Neural progenitor cell (in vitro differentiated cells): ENCODE measurements around the gene DYNLT5. TPM values are rescaled to one million over a fixed set of nuclear protein-coding genes. Genes with fewer than 3 reads are reported as not detected.

Source experiments
- DNase-seq: peaks from one replicate; pipeline ENCODE4 v3.0.0-alpha.2; 2016; ENCODE audit warnings: low spot score
- H2AFZ ChIP-seq: fragments of 200-600 bp; sonication (generic); replicated peaks from 2 replicates; pipeline ENCODE4 v1.6.1; 2016; ENCODE audit warnings: antibody characterized with exemption
- H3F3A ChIP-seq: fragments of 200-600 bp; sonication (generic); 2 replicates; pipeline ENCODE4 v1.6.1; 2016; ENCODE audit warnings: antibody characterized with exemption, low read depth
- H3K27ac ChIP-seq: fragments of 200-600 bp; sonication (generic); 2 replicates; pipeline ENCODE4 v1.5.1; 2016; ENCODE audit warnings: mild to moderate bottlenecking
- H3K27me3 ChIP-seq: fragments of 200-600 bp; sonication (generic); 2 replicates; pipeline ENCODE4 v1.6.1; 2016; ENCODE audit warnings: mild to moderate bottlenecking, moderate library complexity
- H3K36me3 ChIP-seq: fragments of 200-600 bp; sonication (generic); 2 replicates; pipeline ENCODE4 v1.5.1; 2016
- H3K4me1 ChIP-seq: fragments of 200-600 bp; sonication (generic); 2 replicates; pipeline ENCODE4 v1.6.1; 2016; ENCODE audit warnings: mixed run types
- H3K4me2 ChIP-seq: fragments of 200-600 bp; sonication (generic); 2 replicates; pipeline ENCODE4 v1.6.1; 2016
- H3K4me3 ChIP-seq: fragments of 200-600 bp; sonication (generic); 2 replicates; pipeline ENCODE4 v1.5.1; 2016
- H3K79me2 ChIP-seq: fragments of 200-600 bp; sonication (generic); 2 replicates; pipeline ENCODE4 v1.6.1; 2016; ENCODE audit warnings: low read depth
- H3K9ac ChIP-seq: fragments of 200-600 bp; sonication (generic); 2 replicates; pipeline ENCODE4 v1.6.1; 2016
- H3K9me3 ChIP-seq: fragments of 200-600 bp; sonication (generic); 2 replicates; pipeline ENCODE4 v1.5.1; 2016; ENCODE audit warnings: low read depth
- H4K20me1 ChIP-seq: fragments of 200-600 bp; sonication (generic); 2 replicates; pipeline ENCODE4 v1.6.1; 2016; ENCODE audit warnings: low read depth
- H3K27ac Mint-ChIP-seq: 3 replicates; pipeline ENCODE4 v1.8.0; 2021; ENCODE audit warnings: mixed read lengths
- H3K27me3 Mint-ChIP-seq: 2 replicates; pipeline ENCODE4 v1.8.0; 2022; ENCODE audit warnings: low read depth, mild to moderate bottlenecking, inconsistent platforms, moderate library complexity, mixed read lengths; ENCODE audit not compliant: insufficient read depth
- H3K36me3 Mint-ChIP-seq: 3 replicates; pipeline ENCODE4 v1.8.0; 2021; ENCODE audit warnings: mixed read lengths
- H3K4me1 Mint-ChIP-seq: 3 replicates; pipeline ENCODE4 v1.8.0; 2021; ENCODE audit warnings: mixed read lengths
- H3K4me3 Mint-ChIP-seq: 3 replicates; pipeline ENCODE4 v1.8.0; 2021; ENCODE audit warnings: mild to moderate bottlenecking, moderate library complexity, mixed read lengths
- H3K9me3 Mint-ChIP-seq: 3 replicates; pipeline ENCODE4 v1.8.0; 2020; ENCODE audit warnings: mixed read lengths
- CTCF ChIP-seq: fragments of 200-600 bp; sonication (generic); IDR thresholded peaks from 2 replicates; pipeline ENCODE4 v1.5.1; 2017; ENCODE audit warnings: antibody characterized with exemption, mild to moderate bottlenecking
- EZH2 ChIP-seq: fragments of 200-600 bp; sonication (generic); IDR thresholded peaks from 2 replicates; pipeline ENCODE4 v1.6.1; 2017; ENCODE audit warnings: antibody characterized with exemption, mild to moderate bottlenecking, moderate library complexity
- EZH2phosphoT487 ChIP-seq: fragments of 200-600 bp; sonication (generic); IDR thresholded peaks from 2 replicates; pipeline ENCODE4 v1.6.1; 2017; ENCODE audit warnings: antibody characterized with exemption
- total RNA-seq: library from RNA; depleted of rRNA; stranded (reverse); fragments of >200 nt; gene quantifications from 2 replicates; pipeline ENCODE4 v1.2.3, GENCODE V29; 2015; ENCODE audit warnings: low replicate concordance

The DYNLT5 gene
- total RNA-seq, 1 donor from 2014 or later, result 0.22 TPM

- Mint-ChIP-seq H3K36me3 (no peaks in the 10 kb centered on the region), H3K4me1 (no peaks in the 10 kb centered on the region), H3K4me3 (no peak overlapping the region), H3K27me3 (peaks cover 2% of the 10 kb centered on the region), H3K27ac (no peak overlapping the region), H3K9me3 (no peaks in the 10 kb centered on the region)
- H3K36me3 ChIP-seq, result no peaks in the 10 kb centered on the region
- no peak overlapping the region for H3K4me3 ChIP-seq
- no peaks in the 10 kb centered on the region for H3K27me3 ChIP-seq
- H3K4me1 ChIP-seq, result no peaks in the 10 kb centered on the region
- peak; percentile 10 for DNase-seq
- no peaks in the 10 kb centered on the region for H3F3A ChIP-seq
- H4K20me1 ChIP-seq, result no peaks in the 10 kb centered on the region
- H3K4me2 ChIP-seq, result no peak overlapping the region
- no peak overlapping the region for H2AFZ ChIP-seq
- H3K9ac ChIP-seq, result no peak overlapping the region
- no peaks in the 10 kb centered on the region for H3K79me2 ChIP-seq
- H3K27ac ChIP-seq, result no peak overlapping the region
- TF ChIP-seq EZH2, result no peak
- no peak for TF ChIP-seq EZH2phosphoT487
- TF ChIP-seq CTCF, result peak; percentile 38
- H3K9me3 ChIP-seq, result no peaks in the 10 kb centered on the region
These were observed 40.8 kb upstream of the DYNLT5 start for GRCh38 chr1:66711420-66711819.

GRCh38 chr1:66712839-66713238, 39.4 kb upstream of the DYNLT5 start:
- Mint-ChIP-seq H3K4me1 (no peaks in the 10 kb centered on the region), H3K36me3 (no peaks in the 10 kb centered on the region), H3K27ac (no peak overlapping the region), H3K27me3 (peaks cover 2% of the 10 kb centered on the region), H3K4me3 (no peak overlapping the region), H3K9me3 (no peaks in the 10 kb centered on the region)
- Histone ChIP-seq H3K4me2 (no peak overlapping the region), H3F3A (no peaks in the 10 kb centered on the region), H2AFZ (no peak overlapping the region), H3K36me3 (no peaks in the 10 kb centered on the region), H3K9ac (no peak overlapping the region), H3K4me1 (no peaks in the 10 kb centered on the region), H4K20me1 (no peaks in the 10 kb centered on the region), H3K27ac (no peak overlapping the region), H3K27me3 (no peaks in the 10 kb centered on the region), H3K9me3 (no peaks in the 10 kb centered on the region), H3K79me2 (no peaks in the 10 kb centered on the region), H3K4me3 (no peak overlapping the region)
- no peak for DNase-seq
- no peak for TF ChIP-seq EZH2
- TF ChIP-seq EZH2phosphoT487, result no peak
- TF ChIP-seq CTCF, result no peak

- no peak for DNase-seq
- no peaks in the 10 kb centered on the region for H3K9me3 ChIP-seq
- no peaks in the 10 kb centered on the region for H3K79me2 ChIP-seq
- no peak overlapping the region for H3K4me2 ChIP-seq
- Mint-ChIP-seq H3K9me3 (no peaks in the 10 kb centered on the region), H3K4me3 (no peak overlapping the region), H3K36me3 (no peaks in the 10 kb centered on the region), H3K27me3 (no peaks in the 10 kb centered on the region), H3K27ac (no peak overlapping the region), H3K4me1 (no peaks in the 10 kb centered on the region)
- no peak overlapping the region for H2AFZ ChIP-seq
- no peaks in the 10 kb centered on the region for H3K4me1 ChIP-seq
- H3F3A ChIP-seq, result no peaks in the 10 kb centered on the region
- no peaks in the 10 kb centered on the region for H4K20me1 ChIP-seq
- no peaks in the 10 kb centered on the region for H3K27me3 ChIP-seq
- no peak overlapping the region for H3K9ac ChIP-seq
- no peak overlapping the region for H3K4me3 ChIP-seq
- TF ChIP-seq CTCF, result no peak
- no peak for TF ChIP-seq EZH2
- TF ChIP-seq EZH2phosphoT487, result no peak
- no peaks in the 10 kb centered on the region for H3K36me3 ChIP-seq
- no peak overlapping the region for H3K27ac ChIP-seq
These were observed 28.3 kb upstream of the DYNLT5 start for GRCh38 chr1:66723985-66724384.
